Measurements from ENCODE around the gene COL6A3.

GRCh38 chr2:237291138-237291792 is 122.7 kb downstream of the COL6A3 start:
- no peak for TF ChIP-seq REST (IDR thresholded peaks at IDR 0.05; ENCODE audit: low read depth)
- no peak for TF ChIP-seq CEBPB (IDR thresholded peaks at IDR 0.05)
- TF ChIP-seq MAX (IDR thresholded peaks at IDR 0.05): no peak
- TF ChIP-seq CREB1 (IDR thresholded peaks at IDR 0.05; ENCODE audit: low read depth): no peak
- TF ChIP-seq TAF1 (IDR thresholded peaks at IDR 0.05; ENCODE audit: low read depth): no peak
- no peak for TF ChIP-seq FOXM1 (IDR thresholded peaks at IDR 0.05; ENCODE audit: borderline replicate concordance, low read depth)

All from Ishikawa (cell line).